ENCODE results near the gene DEPDC5.

DEPDC5 gene

DNA sequence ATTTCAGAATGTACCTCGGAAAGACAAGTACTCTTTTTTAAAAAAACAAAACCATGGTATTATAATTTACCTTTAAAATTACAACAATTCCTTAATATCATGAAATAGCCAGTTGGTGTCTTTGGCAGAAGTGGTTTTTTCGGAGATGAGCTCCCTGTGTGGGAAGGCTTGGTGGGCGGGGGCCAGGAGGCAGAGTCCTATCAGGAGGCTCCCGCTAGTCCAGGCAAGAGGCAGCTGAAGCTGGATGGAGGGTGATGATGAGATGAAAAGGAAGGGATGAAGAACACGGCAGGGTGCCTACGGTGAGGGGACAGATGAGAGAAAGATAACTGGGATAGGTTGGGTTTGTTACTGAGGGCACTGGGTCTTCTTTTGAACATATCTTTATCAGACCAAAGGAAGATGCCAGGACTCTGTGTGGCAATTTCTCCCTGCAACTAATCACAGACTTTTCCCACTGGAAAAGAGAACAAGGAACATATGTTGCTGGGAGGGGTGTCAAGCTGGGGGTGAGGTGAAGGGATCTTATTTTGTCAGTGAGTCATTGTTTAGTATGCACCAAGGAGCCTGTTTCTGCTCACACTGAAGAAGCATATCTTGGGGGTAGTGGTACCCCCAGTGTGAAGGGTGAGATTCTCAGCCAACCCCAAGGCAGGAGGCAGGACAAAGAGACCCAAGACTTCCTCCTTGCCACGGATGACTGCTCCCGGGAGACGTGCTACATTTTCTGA is 99.0 kb downstream of the DEPDC5 start:
- DNase-seq, result no peak

DNA sequence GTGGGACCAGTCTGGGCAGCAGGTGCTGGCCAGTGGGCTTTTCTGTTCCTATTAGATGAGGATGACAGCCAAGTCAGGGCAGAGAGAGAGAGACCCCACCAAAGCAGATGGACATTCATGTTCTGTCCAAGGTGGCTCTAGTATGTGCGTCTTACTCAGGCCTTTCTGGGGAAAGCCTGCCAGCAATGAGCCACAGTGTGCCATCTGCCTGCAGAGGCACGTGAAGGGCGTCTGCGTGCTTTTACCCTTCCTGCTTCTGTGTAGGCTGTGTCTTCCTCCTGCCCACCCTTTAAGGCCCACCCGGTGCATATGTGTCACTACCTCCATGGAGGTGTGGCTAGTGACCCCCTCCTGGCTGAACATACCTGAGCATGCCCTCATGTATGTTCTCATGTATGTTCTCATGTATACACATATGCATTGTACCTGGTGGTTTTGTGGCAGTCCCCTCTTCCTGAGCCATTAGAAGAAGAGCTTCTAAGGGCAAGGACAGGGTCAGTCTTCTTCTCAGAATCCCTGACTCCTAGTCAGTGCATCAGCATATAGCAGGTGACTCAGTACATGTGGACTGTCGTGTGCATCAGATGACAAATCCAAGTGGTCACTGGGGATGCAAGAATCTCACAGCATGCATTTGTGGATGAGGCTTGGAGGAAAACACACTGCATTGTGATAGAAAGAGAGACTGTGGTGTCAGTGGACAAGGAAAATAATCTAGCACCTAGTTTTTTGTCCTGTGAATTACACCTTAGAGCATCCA is 100.1 kb downstream of the DEPDC5 start:
- DNase-seq, result no peak

DNA sequence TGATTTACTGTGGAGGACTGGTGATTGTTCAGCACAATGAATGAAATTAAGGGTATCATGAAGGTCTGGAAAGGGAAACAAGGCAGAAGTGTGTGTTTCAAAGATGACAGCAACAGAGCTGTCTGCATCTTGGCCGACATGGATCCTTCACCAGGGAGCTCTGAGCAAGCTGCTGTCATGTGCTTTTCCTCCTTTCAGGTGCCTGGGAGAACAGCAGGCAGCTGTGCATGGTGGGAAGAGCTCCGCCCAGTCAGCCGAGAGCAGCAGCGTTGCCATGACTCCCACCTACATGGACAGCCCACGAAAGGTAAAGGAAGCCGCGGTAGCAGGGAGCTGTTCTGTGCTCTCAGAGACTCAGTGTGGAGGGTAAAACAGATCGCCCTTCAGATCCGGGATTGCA is 103.4 kb downstream of the DEPDC5 start:
- no peak for DNase-seq

GRCh38 chr22:31861226-31861840 is 107.5 kb downstream of the DEPDC5 start:
- peak; percentile 45 to 52 for DNase-seq

DNA sequence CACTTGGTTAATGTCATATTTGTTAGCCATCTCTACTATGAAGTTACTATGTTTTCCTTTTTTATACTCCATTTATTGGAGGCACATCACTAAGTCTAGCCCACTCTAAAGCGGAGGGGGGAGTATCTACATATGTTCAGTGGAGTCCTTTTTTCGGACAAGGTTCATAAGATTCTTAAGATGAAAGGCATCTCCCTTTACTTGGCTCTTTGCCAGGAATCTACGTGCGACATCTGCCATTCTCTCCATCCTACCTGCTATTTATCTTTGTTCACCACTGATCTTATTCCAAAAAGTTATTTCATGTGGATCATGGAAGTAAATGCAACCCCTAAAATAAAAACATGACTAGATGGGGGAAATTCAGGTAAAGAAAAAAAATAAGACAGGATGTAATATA is 113.1 kb downstream of the DEPDC5 start:
- DNase-seq, result no peak

DNA sequence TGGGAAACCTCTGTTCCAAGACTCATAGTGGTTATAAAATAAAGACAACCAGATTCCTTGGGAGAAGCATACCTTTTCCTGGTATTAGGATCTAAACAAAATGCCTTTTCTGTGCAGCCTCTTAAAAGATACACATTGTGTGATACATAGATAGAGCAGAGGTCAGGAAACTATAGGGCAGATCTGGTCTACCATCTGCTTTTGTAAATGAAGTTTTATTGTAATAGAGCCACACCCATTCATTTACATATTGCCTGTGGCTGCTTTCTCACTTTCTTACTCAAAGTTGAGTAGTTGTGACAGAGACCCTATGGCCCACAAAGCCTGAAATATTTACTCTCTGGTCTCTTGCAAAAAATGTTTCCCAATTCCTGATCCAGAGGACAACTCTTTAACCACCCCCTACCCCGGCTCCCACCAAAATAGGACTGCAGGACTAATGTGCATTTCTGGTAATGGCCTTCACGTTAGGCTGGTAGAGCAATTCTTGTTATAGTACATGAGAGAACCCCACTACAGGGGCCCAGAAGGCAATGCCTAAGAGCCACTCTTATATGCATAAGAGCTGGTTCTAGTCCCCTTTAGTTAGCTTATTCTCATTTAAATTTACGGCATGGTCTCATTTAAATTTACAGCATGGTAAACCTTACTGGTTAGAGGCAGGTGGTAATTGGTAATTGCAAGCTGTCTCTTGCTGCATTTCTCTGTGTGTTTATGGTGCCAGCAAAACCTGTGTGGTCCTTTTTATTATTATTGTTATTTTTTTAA is 113.8 kb downstream of the DEPDC5 start:
- DNase-seq, result no peak

- DNase-seq, result no peak
Measured at GRCh38 chr22:31869739-31870138, 115.9 kb downstream of the DEPDC5 start.

DNA sequence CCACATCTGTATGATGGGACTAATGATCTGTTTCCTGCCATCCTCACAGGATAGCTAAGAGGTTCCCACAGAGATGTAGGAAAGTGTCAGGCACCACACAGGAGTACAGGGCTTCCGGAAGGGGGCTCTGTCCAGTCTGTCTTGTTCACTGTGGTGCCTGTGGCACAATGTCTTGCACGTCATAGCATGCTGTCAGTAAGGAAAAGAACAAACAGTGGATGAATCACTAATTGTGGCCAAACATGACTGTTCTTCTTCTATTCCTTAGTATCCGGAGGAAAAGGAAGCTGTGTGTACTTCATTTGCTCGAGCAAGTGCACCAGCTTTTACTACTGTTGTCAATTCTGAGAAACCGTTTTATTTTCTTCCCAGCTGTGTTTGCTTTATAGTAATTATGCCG is 117.1 kb downstream of the DEPDC5 start:
- DNase-seq, result no peak

- no peak for DNase-seq
Measured at GRCh38 chr22:31871480-31871879, 117.7 kb downstream of the DEPDC5 start.

DNA sequence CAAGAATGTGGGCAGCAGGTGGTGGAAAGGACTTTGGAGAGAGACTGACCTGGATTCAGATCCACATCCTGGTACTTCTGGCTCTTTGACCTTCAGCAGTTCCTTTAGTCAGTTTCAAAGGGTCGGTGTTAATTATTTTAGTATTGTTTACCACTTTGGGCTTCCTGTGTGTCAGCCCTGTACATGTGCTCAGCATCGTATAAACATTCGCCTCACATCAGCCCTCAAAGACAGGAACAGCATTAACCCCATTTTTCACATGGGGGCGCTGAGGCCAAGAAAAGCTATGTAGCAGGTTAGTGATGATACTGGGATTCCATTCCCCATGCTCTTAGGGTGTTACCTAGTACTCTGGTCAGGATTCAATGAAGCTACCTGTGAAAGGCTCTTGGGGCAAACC is 118.4 kb downstream of the DEPDC5 start:
- no peak for DNase-seq

DNA sequence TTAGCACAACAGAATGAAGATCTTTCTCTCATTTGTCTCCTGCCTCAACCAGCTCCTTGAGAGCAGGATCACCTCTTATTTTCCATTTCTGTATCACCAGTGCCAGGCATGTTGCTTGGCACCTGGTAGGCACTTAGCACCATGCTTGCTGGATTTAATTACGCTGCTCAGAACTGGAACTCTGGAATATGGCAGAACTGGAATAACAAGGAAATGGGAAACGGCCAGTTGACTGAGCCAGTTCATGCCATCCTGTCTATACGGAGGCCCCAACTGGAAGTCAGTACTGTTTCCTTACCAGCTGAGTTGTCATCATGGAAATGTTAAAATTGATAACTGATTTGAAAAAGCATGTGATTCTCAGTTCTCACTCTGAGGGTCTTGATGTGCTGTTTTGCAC is 121.0 kb downstream of the DEPDC5 start:
- DNase-seq, result no peak

- DNase-seq, result no peak
Measured at GRCh38 chr22:31876156-31876920, 122.5 kb downstream of the DEPDC5 start.

GRCh38 chr22:31879585-31879984 is 125.8 kb downstream of the DEPDC5 start:
- no peak for DNase-seq

- DNase-seq, result no peak
Measured at GRCh38 chr22:31881200-31881599, 127.4 kb downstream of the DEPDC5 start.

GRCh38 chr22:31881865-31882264 is 128.0 kb downstream of the DEPDC5 start:
- DNase-seq, result no peak

- no peak for DNase-seq
Measured at GRCh38 chr22:31882971-31883370, 129.2 kb downstream of the DEPDC5 start.

DNA sequence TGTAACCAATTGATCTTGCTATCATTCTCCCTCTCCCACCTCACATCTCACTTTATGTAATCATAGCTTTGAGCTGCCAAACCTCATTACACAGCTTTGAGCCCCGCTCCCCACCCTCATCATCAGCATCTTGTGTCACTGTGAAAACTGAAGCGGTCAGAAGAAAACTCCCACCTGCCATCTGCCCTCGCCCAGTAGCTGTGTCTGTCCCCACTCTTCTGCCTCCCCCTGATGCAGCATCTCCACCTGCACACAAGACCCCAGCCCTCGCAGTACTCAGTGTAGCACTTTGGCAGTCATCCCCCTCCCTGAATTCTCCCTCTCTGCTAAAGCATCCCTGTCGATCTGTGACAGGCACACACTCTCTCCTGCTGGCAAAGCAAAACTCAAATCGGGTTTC is 130.2 kb downstream of the DEPDC5 start:
- DNase-seq, result no peak

- no peak for DNase-seq
Measured at GRCh38 chr22:31891366-31892079, 137.7 kb downstream of the DEPDC5 start.

DNA sequence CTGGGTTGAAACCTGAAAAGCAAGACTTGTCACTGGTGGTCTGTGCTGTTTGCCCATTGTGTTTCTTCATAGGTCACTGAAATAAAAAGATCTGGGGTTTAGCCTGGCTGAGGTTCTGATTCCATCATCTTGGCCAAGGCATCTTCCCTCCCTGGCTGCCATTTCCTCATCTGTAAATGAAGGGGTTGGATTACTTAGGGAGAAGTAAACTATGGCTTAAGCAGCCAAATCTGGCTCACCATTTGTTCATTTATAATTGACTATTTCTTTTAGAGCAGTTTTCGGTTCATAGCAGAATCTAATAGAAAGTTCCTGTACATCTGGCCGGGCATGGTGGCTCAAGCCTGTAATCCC is 138.2 kb downstream of the DEPDC5 start:
- DNase-seq, result no peak

DNA sequence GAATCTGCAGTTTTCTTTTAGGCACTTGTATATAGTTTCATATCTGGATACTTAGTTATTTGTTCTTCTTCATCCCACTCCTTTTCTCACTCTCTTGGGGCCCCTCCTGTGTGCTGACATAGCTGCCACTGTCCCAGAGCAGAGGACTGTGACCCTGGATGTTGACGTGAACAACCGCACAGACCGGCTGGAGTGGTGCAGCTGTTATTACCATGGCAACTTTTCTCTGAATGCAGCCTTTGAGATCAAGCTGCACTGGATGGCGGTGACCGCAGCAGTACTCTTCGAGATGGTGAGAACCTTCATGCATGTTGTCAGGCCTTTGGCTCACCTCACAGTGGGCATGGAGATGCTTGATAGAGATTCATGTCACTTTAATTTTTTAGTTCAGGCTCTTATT is 139.6 kb downstream of the DEPDC5 start:
- no peak for DNase-seq

- no peak for DNase-seq
Measured at GRCh38 chr22:31895411-31896123, 141.7 kb downstream of the DEPDC5 start.
